Central memory CD4-positive, alpha-beta T cell (primary cell): Measurements from ENCODE around the gene NPAS3.

Source experiments
- DNase-seq: peaks from one replicate; pipeline ENCODE4 v3.0.0; 2022

NPAS3 gene

DNA sequence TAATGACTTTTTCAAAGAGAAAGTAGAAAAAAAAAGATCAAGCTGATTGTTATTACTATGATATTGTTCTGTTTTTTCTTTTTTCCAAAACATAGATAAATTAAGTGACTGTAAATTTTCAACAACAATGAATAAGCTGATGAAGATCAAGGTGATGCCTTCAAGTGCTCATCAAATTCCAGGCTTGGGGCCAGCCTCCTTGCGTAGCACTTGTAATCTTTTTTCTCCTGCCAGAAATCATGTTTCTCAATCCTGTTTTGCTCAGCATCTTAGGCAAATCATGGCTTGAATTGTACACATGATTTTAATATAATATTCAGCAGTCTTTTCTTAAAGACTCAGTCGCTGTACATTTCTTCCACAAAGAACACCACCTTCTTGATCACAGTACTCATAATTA lies 333.2 kb downstream of the NPAS3 start:
- DNase-seq: no peak

DNA sequence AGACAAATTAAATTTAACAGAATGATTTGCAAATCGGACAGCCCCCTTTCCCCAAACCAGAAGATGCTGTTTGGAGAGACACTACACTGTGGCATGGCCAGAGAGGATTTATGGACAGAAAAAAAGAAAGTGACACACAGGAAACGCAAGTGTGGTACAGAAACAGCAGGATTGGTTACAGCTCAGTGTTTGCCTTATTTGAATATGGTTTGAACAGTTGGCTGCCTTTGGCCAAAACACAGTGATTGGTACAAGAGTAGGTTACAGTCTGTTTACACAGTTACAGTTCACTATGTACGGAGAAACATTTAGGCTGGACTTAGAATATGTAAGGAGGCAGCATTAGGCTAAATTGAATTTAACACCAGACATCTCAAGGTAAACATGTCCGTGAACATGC lies 335.3 kb downstream of the NPAS3 start:
- no peak for DNase-seq

DNA sequence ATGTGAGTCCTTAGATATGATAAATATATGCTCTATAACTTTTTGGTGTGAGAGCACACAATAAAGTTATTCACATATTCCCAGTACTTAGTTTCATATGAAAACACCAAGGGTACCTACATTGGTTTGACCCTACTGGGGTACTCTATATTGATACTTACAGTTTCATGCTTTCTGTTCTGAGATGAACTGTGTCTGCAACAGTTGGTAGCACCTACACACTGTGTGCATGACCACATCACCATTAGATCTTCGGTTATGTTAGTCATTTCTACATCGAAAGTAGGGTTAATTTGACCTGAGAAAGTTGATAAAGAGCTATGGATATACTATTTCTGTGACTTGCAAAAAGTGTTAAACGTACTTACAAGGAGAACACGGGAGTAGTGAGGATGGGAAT lies 337.2 kb downstream of the NPAS3 start:
- no peak for DNase-seq

DNA sequence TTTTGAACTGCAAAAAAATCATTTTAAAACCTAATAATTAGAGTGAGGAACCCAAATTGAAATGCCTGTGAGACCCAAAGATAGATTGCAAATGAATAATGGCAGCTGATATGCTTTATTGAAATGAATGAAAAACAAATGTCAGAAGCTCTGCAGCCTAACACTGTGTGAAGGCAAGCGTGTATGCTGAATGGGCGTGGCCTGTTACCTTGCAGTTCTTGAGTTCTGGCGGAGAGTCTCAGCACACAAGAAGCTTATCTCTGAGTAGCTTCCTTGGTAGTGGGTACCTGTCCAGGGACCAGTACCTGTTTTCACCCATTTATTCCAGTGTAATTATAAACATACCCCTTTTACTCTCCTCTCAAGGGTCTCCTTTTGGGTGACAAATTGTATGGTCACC lies 341.2 kb downstream of the NPAS3 start:
- no peak for DNase-seq

DNA sequence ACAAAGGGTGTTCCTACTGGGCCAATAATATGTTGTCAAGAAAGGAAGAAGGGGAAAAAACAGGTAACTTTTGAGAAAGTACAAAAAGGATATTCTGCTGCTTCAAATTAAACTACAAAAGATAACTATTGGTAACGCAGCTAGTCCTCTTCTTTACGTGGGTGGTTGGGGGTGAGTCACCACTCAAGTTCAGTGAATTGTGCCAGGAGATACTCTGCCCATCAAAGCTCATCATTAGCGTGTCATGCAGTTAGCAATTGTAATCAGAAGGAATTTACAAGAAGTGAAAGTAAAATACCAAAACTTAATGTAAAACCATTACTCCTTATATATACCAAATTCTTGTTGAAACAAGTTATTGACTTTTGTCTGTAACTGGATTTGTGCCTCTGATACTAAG lies 342.0 kb downstream of the NPAS3 start:
- DNase-seq: no peak

DNA sequence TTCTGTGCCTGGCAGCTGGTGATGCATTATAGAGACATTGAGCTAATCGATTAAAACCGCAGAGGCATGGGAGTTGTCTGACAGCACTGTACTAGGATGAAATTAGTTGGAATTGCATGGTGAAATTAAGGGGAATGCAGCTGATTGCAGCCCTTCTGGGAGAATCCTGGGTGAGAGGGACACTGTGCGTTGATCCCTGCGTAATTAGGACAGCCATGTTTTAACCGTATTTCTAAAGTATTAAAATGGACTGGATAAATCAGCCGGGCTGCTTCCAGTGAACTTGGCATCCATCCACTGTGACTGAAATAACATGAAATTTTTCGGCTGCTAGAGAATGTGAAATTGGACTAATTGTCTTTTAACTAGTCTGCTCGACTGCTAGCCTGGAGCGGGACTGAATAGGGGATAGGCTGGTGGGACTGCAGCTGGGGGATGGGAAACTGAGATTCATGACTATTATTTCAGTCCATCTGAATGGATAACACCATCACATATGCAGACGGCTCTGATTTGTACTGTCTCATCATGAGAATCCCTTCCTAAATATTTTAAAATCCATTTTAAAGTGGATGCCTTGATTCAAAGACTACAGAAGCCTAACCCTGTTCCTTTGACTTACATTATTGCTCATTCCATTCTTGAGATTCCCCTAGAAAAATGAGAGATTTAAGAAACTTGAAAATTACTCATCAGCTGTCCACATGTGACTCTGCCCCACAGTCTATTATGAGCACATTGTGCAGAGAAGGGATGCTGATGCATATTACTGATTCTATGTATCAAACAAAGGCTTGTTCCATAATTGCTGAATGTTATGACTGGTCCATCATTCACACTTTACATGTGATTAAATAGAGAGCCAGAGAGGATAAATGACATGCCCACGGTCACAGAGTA lies 343.9 kb downstream of the NPAS3 start:
- DNase-seq: no peak

DNA sequence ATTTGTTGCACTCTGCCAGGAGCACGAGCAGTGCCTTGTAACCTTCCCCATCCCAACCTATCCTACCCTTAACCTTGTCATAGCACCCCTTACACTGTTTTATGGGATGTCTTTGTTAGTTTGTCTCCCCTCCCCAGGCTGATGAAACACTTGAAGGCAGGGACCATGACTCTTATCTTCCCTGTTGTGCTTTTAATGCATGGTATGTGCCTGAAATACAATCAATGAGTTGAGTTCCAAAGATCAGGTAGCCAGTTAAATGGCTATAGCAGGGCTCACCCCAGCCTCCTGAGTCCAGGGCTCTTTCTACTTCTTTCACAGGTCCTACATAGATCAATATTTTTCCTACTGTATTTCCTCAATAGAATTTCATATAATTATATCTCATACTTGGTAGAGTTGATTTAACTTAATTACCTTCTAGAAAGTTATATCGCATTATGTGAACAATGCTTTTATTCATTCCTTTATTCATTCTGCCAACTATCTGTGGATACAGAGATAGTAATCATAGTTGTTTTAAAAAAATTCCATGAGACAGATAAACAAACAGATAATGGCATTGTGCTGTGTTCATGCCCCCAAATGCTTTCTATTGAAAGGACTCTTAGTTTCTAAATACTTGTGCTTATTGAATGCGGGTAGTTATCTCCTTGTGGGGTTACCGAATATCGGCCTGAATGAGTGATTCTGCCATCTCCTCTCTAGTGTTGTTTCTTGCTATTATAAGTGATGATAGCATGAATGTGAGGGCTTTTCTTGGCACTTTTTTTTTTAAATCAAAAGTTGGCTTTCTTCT lies 347.4 kb downstream of the NPAS3 start:
- DNase-seq: no peak

DNA sequence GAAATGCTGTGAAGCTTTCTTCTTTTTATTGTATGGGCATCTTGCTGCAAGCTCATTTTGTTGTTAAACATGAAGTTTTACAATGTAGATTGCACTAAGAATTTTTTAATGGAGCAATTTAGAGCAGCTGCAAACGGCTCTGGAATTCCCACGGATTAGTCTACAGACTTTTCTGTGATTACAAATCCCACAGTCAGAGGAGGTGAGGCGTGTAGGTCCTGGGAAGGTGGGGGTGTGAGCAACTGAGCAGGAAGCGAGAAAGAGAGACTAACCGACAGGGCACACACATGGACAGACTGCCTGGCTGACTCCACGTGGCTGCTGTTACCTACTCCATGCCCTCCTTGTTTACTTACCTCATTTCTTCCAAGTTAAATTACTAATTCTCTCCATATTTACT lies 348.5 kb downstream of the NPAS3 start:
- DNase-seq: no peak

DNA sequence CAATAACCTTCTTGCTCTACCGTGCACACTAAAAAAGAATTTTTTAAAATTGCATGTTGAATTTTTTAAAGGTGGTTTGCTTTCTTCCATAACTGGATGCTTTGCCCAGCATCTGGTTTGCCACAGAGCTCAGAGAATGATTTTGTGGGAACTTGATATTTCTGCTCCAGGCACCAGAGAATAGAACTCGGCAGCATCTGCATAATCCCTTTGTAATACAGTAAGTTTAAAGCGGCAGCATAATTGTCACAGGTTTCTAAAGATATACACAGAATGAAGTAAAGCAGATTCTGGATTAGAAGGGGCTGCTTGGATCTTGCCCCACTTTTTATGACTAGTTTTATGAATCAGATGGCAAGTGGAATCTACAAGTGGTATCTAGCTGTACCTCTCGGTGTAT lies 352.0 kb downstream of the NPAS3 start:
- DNase-seq: no peak

DNA sequence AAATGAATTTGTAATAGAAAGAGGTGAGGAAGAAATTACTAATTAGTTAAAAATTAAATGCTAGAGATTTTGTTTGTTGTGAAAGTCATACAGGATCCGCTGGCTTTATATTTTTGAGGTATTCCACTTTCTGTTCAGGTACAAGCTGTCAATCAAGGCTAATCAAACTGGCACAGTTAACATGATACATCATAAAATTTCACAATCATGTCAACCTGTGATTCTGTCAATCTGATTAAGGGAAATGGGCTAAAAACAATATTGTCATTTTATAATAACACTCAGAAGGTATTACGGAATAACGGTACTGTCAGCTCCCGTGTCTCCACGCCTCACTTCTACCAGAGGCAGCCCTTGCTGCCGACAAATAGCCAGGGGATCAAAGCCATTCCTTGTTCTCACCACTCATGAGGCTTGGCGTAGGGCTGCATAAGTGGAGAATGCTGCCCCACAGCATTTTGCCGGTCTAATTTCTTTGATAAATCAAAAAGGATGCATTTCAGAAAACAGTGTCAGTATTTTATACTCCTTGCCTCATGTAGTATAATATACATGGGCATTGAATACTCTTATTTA lies 352.9 kb downstream of the NPAS3 start:
- no peak for DNase-seq

DNA sequence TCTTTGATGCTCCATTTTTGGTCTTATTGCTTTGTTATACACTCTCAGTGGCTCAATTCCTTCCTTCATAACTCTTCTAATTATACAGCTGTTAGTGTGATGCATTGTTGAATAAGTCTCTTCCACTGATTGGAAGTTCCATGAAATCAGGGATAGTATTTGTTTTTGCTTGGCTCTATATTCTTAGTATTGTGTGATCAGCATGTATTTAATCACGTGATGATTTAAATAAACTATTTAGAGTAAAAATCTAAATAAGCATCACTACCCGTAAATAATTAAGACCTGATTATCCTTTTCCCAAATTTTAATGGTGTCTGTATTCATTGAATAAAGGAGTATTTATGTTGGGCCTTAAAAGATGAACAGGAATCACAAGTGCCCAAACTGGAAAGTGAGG lies 355.7 kb downstream of the NPAS3 start:
- no peak for DNase-seq

DNA sequence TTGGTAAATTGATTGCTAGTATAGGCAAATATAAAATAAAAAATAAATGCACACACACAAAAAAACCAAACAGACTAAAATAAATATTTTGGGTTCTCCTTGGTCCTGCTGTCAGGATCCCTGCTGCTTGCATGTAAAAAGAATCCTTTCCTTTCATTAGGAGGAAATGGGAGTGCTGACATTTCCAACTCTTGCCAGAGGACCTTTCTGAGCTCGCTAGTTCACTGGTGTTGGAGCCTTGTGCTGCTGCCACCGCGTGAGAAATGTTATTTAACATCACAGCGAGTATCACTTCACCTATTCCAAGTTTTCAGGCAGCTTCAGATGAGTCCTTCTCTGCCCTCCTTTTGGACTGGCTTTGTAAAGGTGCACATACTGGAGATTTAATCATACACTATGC lies 358.9 kb downstream of the NPAS3 start:
- DNase-seq: no peak

DNA sequence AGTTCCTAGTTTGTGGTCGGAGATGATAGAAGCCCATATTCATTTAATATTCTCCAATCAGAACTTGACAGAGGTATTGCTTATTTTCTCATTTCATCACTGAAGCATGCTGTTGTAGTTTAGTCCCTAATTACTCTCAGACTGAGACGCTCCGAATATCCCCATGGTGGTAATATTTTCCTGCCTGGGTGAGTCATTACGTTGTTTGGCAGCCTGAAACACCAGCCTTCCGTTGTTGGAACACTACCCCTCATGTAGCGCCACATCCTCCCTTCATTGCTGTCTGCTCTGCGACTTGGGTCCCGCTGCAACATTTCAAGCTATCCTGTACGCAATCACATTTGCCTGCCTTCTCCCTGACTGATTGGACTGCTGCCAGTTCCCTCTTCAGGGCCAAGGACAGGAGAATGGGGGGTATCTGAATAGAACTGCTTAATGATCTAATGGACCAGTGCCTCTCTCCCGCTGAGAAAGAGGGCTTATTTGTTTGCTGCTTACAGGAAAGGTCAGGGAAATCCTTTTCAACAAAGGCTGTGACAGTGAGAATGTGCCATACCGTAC lies 369.1 kb downstream of the NPAS3 start:
- DNase-seq: no peak

DNA sequence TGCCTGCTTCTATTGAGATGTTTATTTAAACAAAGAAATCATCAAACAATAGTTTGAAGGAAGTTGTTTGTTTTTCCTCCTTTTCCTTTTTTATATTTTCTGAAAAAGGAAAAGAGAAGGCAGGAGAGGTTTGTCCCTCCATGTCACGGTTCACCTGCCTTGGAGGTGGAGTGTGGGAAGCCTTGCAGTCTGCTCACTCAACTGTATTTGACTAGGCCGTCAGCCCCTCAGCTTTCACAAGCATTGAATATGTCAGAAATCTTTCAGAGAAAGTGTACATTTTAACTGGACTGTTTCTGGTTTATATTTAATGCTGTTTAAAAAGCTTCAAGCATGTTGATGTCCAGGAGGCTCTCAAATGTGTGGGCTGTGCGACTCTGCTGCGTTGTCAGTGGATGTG lies 370.4 kb downstream of the NPAS3 start:
- no peak for DNase-seq

DNA sequence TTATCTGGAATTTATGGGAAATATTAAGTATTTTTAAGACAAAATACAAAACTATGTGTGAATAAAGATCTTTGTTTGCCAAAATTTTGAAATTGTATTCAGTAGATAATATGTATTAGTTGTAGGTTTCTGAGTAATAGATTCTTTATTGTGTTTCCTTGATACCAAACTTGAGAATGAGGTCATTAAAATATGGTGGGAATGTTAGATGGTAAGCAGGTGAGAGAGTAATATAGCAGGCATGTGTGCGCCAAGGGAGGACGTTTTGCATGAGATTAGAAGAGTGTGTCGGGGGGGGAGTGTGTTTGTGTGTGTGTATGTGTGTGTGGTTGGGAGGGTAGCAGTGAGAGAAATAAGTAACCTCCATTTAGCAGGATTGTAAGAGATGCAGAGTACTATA lies 376.5 kb downstream of the NPAS3 start:
- DNase-seq: no peak

DNA sequence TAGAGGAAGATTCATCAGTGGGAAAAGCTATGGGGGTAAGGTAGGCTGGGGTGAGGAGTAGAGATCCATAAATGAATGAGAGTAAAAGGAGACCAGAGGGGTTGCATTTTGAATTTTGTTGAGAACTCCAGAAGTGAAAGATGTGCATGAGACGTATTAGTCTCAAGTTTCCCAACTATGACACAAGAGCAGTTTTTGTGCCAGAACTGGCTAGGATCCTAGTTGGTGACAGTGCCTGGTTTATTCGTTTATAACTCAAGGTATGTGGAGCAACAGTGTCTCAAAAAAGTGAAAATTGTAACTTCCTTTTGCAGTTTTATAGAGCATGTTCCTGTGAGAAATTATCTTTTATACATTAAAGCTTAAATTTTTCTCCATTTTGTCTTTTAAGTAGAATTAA lies 377.0 kb downstream of the NPAS3 start:
- DNase-seq: no peak

DNA sequence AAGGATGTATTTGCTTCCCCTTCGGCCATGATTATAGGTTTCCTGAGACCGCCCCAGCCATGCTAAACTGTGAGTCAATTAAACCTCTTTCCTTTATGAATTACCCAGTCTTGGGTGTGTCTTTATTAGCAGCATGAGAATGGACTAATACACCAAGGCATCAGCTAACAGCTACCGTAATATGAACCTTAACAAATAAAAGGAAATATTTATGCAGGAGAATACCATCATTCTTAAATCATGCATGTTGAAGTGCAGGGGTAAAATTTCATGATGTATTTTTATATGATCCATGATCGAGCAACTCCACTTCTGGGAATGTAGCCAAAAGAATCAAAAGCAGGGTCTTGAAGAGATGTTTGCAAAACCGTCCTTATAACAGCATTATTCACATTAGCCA lies 379.0 kb downstream of the NPAS3 start:
- DNase-seq: no peak

DNA sequence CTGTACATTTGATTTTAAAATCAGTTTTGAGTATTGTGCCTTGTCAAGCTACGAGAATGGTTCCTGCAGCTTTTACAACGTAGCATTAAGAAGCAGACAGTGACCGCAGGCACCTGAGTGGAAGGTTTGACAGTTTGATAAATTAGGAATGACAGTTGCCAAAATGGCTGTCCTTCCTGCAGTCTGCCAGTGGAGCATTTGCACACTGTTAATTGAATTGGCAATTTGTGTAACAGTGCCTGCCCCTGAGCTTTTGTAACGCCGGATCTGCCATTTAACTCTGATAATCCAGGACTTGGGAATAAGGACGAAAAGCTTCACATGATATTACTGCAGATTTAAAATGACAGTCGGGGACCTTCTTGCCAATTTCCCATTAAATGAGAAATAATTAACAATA lies 385.3 kb downstream of the NPAS3 start:
- no peak for DNase-seq

DNA sequence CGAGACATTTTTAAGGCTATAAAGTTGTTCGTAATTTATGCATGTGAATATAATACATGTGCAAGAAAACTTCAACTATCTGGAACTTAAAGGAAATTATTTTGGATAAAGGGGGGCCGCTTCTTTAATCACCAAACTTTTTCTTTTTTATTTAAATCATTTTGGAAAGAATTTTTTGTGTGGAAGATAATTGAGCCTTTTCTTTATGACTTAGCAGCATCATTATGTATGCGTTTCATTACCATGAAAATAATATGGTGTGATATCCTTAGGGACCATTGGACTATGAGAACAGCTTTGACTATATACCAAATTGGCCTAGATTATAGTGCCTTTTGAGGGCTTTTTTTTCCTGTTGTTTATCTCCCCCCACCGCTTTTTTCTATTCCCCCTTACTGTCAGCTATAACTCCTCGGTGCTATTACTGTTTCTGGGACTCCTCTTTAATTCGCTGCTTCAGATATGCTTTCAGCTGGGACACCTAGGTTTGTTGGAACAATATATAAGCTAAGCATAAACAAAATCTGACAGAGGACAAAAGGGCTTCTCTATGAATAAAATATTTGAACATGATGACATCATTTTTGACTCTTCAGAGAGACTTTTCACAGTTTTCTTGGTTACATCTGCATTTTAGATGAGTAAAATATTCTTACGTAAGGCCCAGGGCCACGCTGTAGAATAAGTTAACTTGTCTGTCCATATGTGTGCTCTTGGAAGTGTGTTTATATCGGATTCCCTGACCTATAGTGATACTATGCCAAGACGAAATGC lies 392.7 kb downstream of the NPAS3 start:
- no peak for DNase-seq

DNA sequence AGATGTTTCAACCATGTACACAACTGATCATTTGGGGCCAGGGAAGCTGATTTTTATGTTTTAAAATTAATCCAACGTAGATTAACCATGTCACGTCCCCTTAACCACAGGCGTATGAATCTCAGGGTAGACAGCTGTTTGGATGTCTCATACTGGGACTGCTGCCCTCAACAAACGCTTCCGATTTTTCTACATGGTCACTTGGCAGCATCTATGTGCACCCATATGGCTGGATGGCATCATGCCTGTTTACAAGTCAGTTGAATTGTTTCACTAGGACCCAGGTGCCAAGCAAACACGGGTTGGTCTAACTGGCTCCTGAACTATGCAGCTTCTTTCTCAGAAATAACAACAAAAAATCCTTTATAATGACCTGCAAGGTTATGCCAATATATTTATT lies 393.8 kb downstream of the NPAS3 start:
- DNase-seq: no peak

DNA sequence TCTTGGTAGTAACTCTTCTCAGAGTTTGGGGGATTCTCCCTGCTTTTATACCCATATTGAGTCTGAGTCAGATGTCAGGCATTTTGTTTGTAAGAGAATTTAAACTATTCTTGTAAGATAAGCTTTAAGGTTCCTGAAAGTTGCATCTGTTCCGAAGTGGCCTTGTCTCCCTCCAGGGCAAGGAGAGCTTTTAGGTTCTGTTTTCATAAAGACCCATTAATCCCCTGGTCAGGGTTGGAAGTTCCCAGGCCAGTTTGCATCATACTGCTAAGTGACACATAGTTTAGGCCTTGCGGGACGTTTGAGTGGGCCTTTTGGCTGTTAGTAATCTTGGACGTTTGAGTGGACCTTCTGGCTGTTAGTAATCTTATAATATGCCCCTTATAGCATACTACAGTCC lies 396.7 kb downstream of the NPAS3 start:
- DNase-seq: no peak

DNA sequence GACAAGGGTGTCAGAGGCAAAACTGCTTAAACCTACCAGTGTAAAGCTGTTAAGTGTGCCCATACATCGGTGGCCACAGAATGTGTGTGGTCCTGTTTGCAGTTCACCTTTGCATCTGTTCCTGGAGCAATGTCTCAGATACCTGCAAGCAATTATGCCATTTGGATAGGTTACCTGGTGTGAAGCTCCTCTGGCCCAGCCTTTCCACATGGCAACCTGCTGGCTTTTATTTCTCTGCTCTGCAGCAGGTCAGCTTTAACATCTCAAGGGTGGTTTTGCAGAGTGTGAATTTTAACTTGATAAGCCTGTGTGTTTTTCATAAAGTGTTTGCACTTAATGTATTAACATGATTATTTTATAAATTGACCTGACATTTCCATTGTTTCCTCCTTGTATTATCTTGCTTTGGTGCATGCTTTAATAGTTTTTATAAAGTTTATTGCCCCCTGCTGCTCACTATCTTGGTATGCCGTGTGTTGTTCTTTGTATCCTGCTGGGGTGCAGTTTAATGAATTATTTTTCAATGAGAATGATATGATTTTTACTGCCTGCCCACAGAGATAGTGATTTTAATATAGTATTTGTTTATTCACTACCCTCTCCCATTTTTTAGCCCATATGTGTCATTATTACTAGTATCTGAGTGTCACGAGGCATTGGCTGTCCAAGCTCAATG lies 403.8 kb downstream of the NPAS3 start:
- DNase-seq: no peak
